Peyer's patch (tissue), 4 donors: ENCODE data around the gene EPB41L4B. TPM values are rescaled to one million over a fixed set of nuclear protein-coding genes. Genes with fewer than 3 reads are reported as not detected.

ENCODE experiments used
- DNase-seq, 3 donors: peaks; one replicate each; pipeline ENCODE4 v3.0.0-alpha.2; 2017 to 2019
- H3K27ac ChIP-seq, 4 donors: fragments of 200-600 bp; sonication (generic); one replicate each; pipeline ENCODE4 v1.5.1; 2016 to 2019
- H3K27me3 ChIP-seq, 2 donors: fragments of 200-600 bp; sonication (generic); one replicate each; pipeline ENCODE4 v1.5.1; 2019
- H3K36me3 ChIP-seq, 3 donors: fragments of 200-600 bp; sonication (generic); one replicate each; pipeline ENCODE4 v1.5.1; 2016 to 2019
- H3K4me1 ChIP-seq, 4 donors: fragments of 200-600 bp; sonication (generic); one replicate each; pipeline ENCODE4 v1.5.1; 2016 to 2019
- H3K4me3 ChIP-seq, 4 donors: fragments of 200-600 bp; sonication (generic); 1 replicate in 3 of 4; 2 replicates in 1 of 4; pipeline ENCODE4 v1.5.1; 2016 to 2019; ENCODE audit warnings: mild to moderate bottlenecking in 1 of 4
- H3K9me3 ChIP-seq, 4 donors: fragments of 200-600 bp; sonication (generic); one replicate each; pipeline ENCODE4 v1.5.1; 2016 to 2019; ENCODE audit warnings: mild to moderate bottlenecking in 1 of 4
- POLR2A ChIP-seq, 2 donors: fragments of 450-650 bp; IDR thresholded peaks; one replicate each; pipeline ENCODE4 v1.5.1; 2017; ENCODE audit warnings: antibody characterized with exemption in 2 of 2, mild to moderate bottlenecking in 2 of 2, moderate library complexity in 2 of 2
- total RNA-seq, 4 donors: library from RNA; depleted of rRNA; stranded (reverse); fragments of >200 nt; gene quantifications; one replicate each; pipeline ENCODE4 v1.1.0, GENCODE V29; 2016
- TF ChIP-seq, protein P1 (sequence below), 6 experiments: fragments of 450-650 bp in 4 of 6; fragments of 200-600 bp in 2 of 6; sonication (generic) in 1 of 6; IDR thresholded peaks; one replicate each; pipeline ENCODE4 v1.5.1; 2017 to 2019; ENCODE audit warnings: antibody characterized with exemption in 6 of 6, mild to moderate bottlenecking in 3 of 6, moderate library complexity in 1 of 6

Gene EPB41L4B
- total RNA-seq, 4 donors from 2014 or later: 20.6 to 135 (median 78.2) TPM

- TF ChIP-seq POLR2A (IDR thresholded peaks at IDR 0.05): no peak
- TF ChIP-seq, protein P1, sequence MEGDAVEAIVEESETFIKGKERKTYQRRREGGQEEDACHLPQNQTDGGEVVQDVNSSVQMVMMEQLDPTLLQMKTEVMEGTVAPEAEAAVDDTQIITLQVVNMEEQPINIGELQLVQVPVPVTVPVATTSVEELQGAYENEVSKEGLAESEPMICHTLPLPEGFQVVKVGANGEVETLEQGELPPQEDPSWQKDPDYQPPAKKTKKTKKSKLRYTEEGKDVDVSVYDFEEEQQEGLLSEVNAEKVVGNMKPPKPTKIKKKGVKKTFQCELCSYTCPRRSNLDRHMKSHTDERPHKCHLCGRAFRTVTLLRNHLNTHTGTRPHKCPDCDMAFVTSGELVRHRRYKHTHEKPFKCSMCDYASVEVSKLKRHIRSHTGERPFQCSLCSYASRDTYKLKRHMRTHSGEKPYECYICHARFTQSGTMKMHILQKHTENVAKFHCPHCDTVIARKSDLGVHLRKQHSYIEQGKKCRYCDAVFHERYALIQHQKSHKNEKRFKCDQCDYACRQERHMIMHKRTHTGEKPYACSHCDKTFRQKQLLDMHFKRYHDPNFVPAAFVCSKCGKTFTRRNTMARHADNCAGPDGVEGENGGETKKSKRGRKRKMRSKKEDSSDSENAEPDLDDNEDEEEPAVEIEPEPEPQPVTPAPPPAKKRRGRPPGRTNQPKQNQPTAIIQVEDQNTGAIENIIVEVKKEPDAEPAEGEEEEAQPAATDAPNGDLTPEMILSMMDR (IDR thresholded peaks at IDR 0.05): no peak
- Histone ChIP-seq H3K4me1 (peaks cover 0 to 19% (median 0%) of the 10 kb centered on the region in 4 donors), H3K4me3 (no peak overlapping the region), H3K27ac (no peak overlapping the region), H3K9me3 (no peaks in the 10 kb centered on the region), H3K36me3 (no peaks in the 10 kb centered on the region), H3K27me3 (no peaks in the 10 kb centered on the region)
- DNase-seq: peak in 1 of 3 donors; percentile 17
Measured at GRCh38 chr9:109269839-109270238, 51.0 kb downstream of the EPB41L4B start.

DNA sequence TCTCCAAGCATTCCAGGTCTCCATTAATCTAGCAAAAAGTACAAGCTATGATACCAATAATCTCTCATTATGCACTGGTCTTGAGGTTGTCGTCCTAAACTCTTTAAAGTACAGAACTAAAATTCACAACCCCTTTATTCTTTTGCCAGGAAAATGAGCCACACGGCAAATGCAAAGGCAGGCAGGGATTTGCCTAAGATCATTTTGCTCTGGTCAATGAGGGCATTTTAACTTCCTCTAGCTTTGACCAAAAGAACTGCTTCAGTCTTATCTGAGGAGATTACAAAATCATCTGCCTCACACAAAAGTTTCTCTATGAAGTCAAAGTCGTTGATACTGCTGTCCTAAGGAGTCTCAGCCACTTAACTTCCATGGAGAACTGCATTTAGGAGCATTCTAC lies 51.8 kb downstream of the EPB41L4B start:
- DNase-seq: no peak
- H3K27ac ChIP-seq: no peak overlapping the region
- H3K9me3 ChIP-seq: no peaks in the 10 kb centered on the region
- H3K4me1 ChIP-seq: peaks cover 0 to 12% (median 0%) of the 10 kb centered on the region in 4 donors
- H3K4me3 ChIP-seq: no peak overlapping the region
- no peaks in the 10 kb centered on the region for H3K36me3 ChIP-seq
- no peak for TF ChIP-seq POLR2A (IDR thresholded peaks at IDR 0.05)
- TF ChIP-seq, protein P1 (IDR thresholded peaks at IDR 0.05): no peak
- no peaks in the 10 kb centered on the region for H3K27me3 ChIP-seq

DNA sequence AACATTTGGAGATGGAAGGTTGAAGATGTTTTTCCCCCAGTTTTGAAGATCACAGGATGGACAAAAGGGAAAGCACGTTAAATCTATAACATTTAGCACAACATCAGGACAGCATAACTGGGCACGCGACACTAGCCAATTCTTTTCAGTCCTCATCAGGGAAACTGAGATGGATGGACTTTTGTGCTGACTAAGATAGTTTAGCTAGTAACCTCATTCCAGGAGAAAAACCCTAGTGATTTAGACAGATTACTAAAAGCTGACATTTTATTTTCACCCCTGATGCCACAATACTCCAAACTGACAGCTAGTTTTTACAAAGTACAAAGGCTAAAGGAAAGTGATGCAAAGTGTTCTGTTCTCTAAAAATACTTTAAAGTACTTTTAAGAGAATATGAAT lies 53.3 kb downstream of the EPB41L4B start:
- H3K4me1 ChIP-seq: no peaks in the 10 kb centered on the region
- no peaks in the 10 kb centered on the region for H3K9me3 ChIP-seq
- H3K27me3 ChIP-seq: no peaks in the 10 kb centered on the region
- H3K27ac ChIP-seq: no peak overlapping the region
- no peak overlapping the region for H3K4me3 ChIP-seq
- TF ChIP-seq, protein P1 (IDR thresholded peaks at IDR 0.05): no peak
- no peaks in the 10 kb centered on the region for H3K36me3 ChIP-seq
- DNase-seq: no peak

DNA sequence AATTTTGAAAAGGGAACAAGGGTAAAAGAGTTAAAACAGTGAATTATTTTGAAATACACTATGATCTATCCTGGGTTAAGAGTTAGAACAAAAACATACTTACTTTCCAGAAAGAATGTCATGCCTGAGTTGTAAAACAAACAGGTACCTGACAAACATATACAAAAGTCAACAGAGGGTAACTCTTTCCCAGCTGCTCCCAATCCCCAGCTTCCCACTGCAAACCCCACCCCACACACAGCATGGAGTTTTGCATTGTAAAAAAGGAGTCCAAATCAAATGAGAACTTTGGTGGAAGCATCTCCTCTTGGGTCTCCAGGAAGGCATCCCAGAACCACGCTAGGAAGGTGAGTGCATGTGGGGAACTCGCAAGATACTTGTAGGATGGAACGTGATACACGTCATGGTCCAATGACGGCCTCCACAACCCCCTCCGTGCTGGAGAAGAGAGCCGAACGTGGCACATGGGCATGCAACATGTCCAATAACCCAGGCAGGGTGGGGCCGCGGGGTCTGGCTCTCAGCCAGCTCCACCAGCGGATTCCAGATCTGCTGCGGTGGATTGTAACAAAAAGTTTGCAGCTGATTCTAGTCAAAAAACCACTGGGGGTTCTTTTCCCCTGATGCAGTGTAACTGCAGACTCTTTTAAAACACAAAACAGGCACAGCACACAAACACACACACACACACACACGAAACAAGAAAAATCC lies 55.8 kb downstream of the EPB41L4B start:
- DNase-seq: no peak
- Histone ChIP-seq H3K27me3 (no peaks in the 10 kb centered on the region), H3K4me1 (no peaks in the 10 kb centered on the region), H3K36me3 (no peaks in the 10 kb centered on the region), H3K27ac (no peak overlapping the region), H3K9me3 (no peaks in the 10 kb centered on the region), H3K4me3 (no peak overlapping the region)
- TF ChIP-seq POLR2A (IDR thresholded peaks at IDR 0.05): no peak

GRCh38 chr9:109263358-109263757 lies 57.5 kb downstream of the EPB41L4B start:
- TF ChIP-seq, protein P1 (IDR thresholded peaks at IDR 0.05): no peak
- no peak for TF ChIP-seq POLR2A (IDR thresholded peaks at IDR 0.05)
- Histone ChIP-seq H3K27me3 (no peaks in the 10 kb centered on the region), H3K27ac (no peak overlapping the region), H3K9me3 (no peaks in the 10 kb centered on the region), H3K4me1 (no peaks in the 10 kb centered on the region), H3K36me3 (no peaks in the 10 kb centered on the region), H3K4me3 (no peak overlapping the region)
- DNase-seq: no peak

GRCh38 chr9:109258481-109259302 lies 62.2 kb downstream of the EPB41L4B start:
- no peaks in the 10 kb centered on the region for H3K36me3 ChIP-seq
- no peaks in the 10 kb centered on the region for H3K9me3 ChIP-seq
- no peak overlapping the region for H3K4me3 ChIP-seq
- no peaks in the 10 kb centered on the region for H3K27me3 ChIP-seq
- DNase-seq: no peak
- no peak overlapping the region for H3K27ac ChIP-seq
- TF ChIP-seq POLR2A (IDR thresholded peaks at IDR 0.05): no peak
- TF ChIP-seq, protein P1 (IDR thresholded peaks at IDR 0.05): no peak
- H3K4me1 ChIP-seq: no peaks in the 10 kb centered on the region
